OCI-LY7 (cell line): ENCODE results near the gene KREMEN2. TPM values are rescaled to one million over a fixed set of nuclear protein-coding genes. Genes with fewer than 3 reads are reported as not detected.

Source experiments
- BruUV-seq: library from RNA; stranded (reverse); fragments of 400-500 nt; replicated peaks from 2 replicates; lab custom pipeline; 2021; lab: Mats Ljungman, UMichigan
- CTCF ChIA-PET: fragments of 300-600 bp; sonication (Branson Sonifier 250); formaldehyde crosslinking; loops from one replicate; lab custom pipeline; 2022; ENCODE audit warnings: antibody characterized with exemption; ENCODE audit not compliant: unreplicated experiment; lab: Charles Lee
- POLR2A ChIA-PET: fragments of 300-600 bp; sonication (Branson Sonifier 250); formaldehyde crosslinking; loops from one replicate; lab custom pipeline; 2022; ENCODE audit warnings: antibody characterized with exemption; lab: Charles Lee
- DNase-seq: peaks from one replicate; pipeline ENCODE4 v3.0.0-alpha.2; 2015; ENCODE audit warnings: low spot score
- H2AFZ ChIP-seq: fragments of 200-600 bp; sonication (generic), shearing (Covaris generic); 2 replicates; pipeline ENCODE4 v1.6.1; 2014; ENCODE audit warnings: mild to moderate bottlenecking, antibody characterized with exemption, low read length, moderate library complexity
- H3K27ac ChIP-seq: fragments of 200-600 bp; sonication (generic); 2 replicates; pipeline ENCODE4 v1.5.1; 2014; ENCODE audit warnings: mixed run types, low read depth, mild to moderate bottlenecking, moderate library complexity, low read length, inconsistent platforms; ENCODE audit not compliant: poor library complexity, severe bottlenecking
- H3K36me3 ChIP-seq: fragments of 200-600 bp; sonication (generic); 2 replicates; pipeline ENCODE4 v1.6.1; 2014; ENCODE audit warnings: mild to moderate bottlenecking, antibody characterized with exemption, low read length, moderate library complexity, mixed read lengths; ENCODE audit not compliant: insufficient read depth
- H3K4me1 ChIP-seq: fragments of 200-600 bp; sonication (generic); 2 replicates; pipeline ENCODE4 v1.5.1; 2014; ENCODE audit warnings: mild to moderate bottlenecking, low read length; ENCODE audit not compliant: insufficient read depth, poor library complexity, severe bottlenecking
- H3K4me2 ChIP-seq: fragments of 200-600 bp; sonication (generic); 2 replicates; pipeline ENCODE4 v1.6.1; 2014; ENCODE audit warnings: mild to moderate bottlenecking, low read length
- H3K4me3 ChIP-seq: fragments of 200-600 bp; sonication (generic); 2 replicates; pipeline ENCODE4 v1.5.1; 2014; ENCODE audit warnings: mild to moderate bottlenecking, low read depth, low read length; ENCODE audit not compliant: poor library complexity, severe bottlenecking
- H3K79me2 ChIP-seq: fragments of 200-600 bp; sonication (generic); 2 replicates; pipeline ENCODE4 v1.6.1; 2016; ENCODE audit warnings: low read depth, mild to moderate bottlenecking, low read length, moderate library complexity, mixed read lengths; ENCODE audit not compliant: insufficient read depth
- H3K9me2 ChIP-seq: fragments of 200-600 bp; sonication (generic); 2 replicates; pipeline ENCODE4 v1.6.1; 2016; ENCODE audit warnings: mild to moderate bottlenecking, low read length, mixed read lengths; ENCODE audit not compliant: insufficient read depth
- H3K9me3 ChIP-seq: fragments of 200-600 bp; sonication (generic); 2 replicates; pipeline ENCODE4 v1.6.1; 2014; ENCODE audit warnings: mild to moderate bottlenecking, mixed run types, low read length, mixed read lengths
- H4K20me1 ChIP-seq: fragments of 200-600 bp; sonication (generic); 2 replicates; pipeline ENCODE4 v1.6.1; 2014; ENCODE audit warnings: mild to moderate bottlenecking, antibody characterized with exemption, low read length, moderate library complexity, mixed read lengths; ENCODE audit not compliant: insufficient read depth
- CTCF ChIP-seq: fragments of 200-600 bp; sonication (generic); conservative IDR thresholded peaks from 2 replicates; pipeline ENCODE4 v1.5.1; 2014; ENCODE audit warnings: mild to moderate bottlenecking, antibody characterized with exemption, low read length, moderate library complexity, mixed read lengths
- EZH2phosphoT487 ChIP-seq: fragments of 200-600 bp; sonication (generic); IDR thresholded peaks from 2 replicates; pipeline ENCODE4 v1.6.1; 2018; ENCODE audit warnings: low read depth, borderline replicate concordance, mild to moderate bottlenecking, mixed run types, antibody characterized with exemption, low read length, moderate library complexity, mixed read lengths
- intact Hi-C: fragments of 100-400 bp; cut with micrococcal nuclease; formaldehyde crosslinking; loops from one replicate; pipeline ENCODE4 v1.10.0; 2022; ENCODE audit not compliant: unreplicated experiment
- total RNA-seq, 2 experiments: library from RNA; depleted of rRNA in 1 of 2; stranded (reverse); fragments of >200 nt in 1 of 2; shearing (Covaris generic) in 1 of 2; gene quantifications; 2 replicates each; pipeline ENCODE4 v1.2.3, GENCODE V29; 2014 to 2022

KREMEN2 gene
- total RNA-seq, 2 experiments from 2014 or later, result 0.09 TPM; not detected in 1

GRCh38 chr16:3007059-3007956, 43.2 kb downstream of the KREMEN2 start:
- H3K79me2 ChIP-seq, result no peaks in the 10 kb centered on the region
- H3K4me1 ChIP-seq, result peaks cover 23% of the 10 kb centered on the region
- peak overlapping the region; percentile 43 for H3K4me2 ChIP-seq
- no TSS peak for BruUV-seq
- no peaks in the 10 kb centered on the region for H3K9me2 ChIP-seq
- ChIA-PET CTCF (interaction anchor here (0.7 to 1.0 kb wide), 3 partner anchors 18 to 24 kb away, joined by 3 to 5 read pairs (median 3); no protein-coding TSS in a partner anchor), POLR2A (interaction anchor here (1.3 kb wide), 1 partner anchor 13 kb away, joined by 7 read pairs; the partner anchor contains the start of gene TNFRSF12A)
- H3K27ac ChIP-seq, result no peak overlapping the region
- H3K36me3 ChIP-seq, result no peaks in the 10 kb centered on the region
- DNase-seq, result no peak
- TF ChIP-seq EZH2phosphoT487, result no peak
- no peak for TF ChIP-seq CTCF
- intact Hi-C loops, result no loop called here
- no peaks in the 10 kb centered on the region for H4K20me1 ChIP-seq
- peak overlapping the region; percentile 53 for H2AFZ ChIP-seq
- H3K9me3 ChIP-seq, result no peaks in the 10 kb centered on the region
- H3K4me3 ChIP-seq, result no peak overlapping the region

GRCh38 chr16:3007957-3008689, 44.0 kb downstream of the KREMEN2 start:
- H3K4me1 ChIP-seq, result peaks cover 23% of the 10 kb centered on the region
- H3K27ac ChIP-seq, result no peak overlapping the region
- POLR2A ChIA-PET, result interaction anchor here (1.3 kb wide), 1 partner anchor 12 kb away, joined by 7 read pairs; the partner anchor contains the start of gene TNFRSF12A
- H3K9me2 ChIP-seq, result no peaks in the 10 kb centered on the region
- intact Hi-C loops, result no loop called here
- CTCF ChIA-PET, result interaction anchor here (0.7 to 1.0 kb wide), 2 partner anchors 17 to 20 kb away, joined by 3 to 5 read pairs; no protein-coding TSS in a partner anchor
- BruUV-seq, result no TSS peak
- peak overlapping the region; percentile 43 for H3K4me2 ChIP-seq
- H3K9me3 ChIP-seq, result no peaks in the 10 kb centered on the region
- no peaks in the 10 kb centered on the region for H3K36me3 ChIP-seq
- TF ChIP-seq CTCF (no peak), EZH2phosphoT487 (no peak)
- no peaks in the 10 kb centered on the region for H4K20me1 ChIP-seq
- peak overlapping the region; percentile 53 for H2AFZ ChIP-seq
- no peaks in the 10 kb centered on the region for H3K79me2 ChIP-seq
- H3K4me3 ChIP-seq, result peak overlapping the region; percentile 2
- peak; percentile 23 for DNase-seq
